HTR-8/SVneo (cell line): Measurements from ENCODE around the gene IRX6.

Source experiments
- DNase-seq: peaks from one replicate; pipeline ENCODE4 v3.0.0; 2011; ENCODE audit warnings: low spot score, mixed read lengths; ENCODE audit not compliant: insufficient read length
- FAIRE-seq: peaks from 2 replicates; lab custom pipeline; 2011; peaks lifted over from hg19 to GRCh38; lab: Jason Lieb, UNC

IRX6 gene

GRCh38 chr16:55323637-55324271 lies at the start of gene IRX6:
TSS of gene IRX6 (plus strand) at chr16:55324203. CDS start at chr16:55325092, 889 bp downstream.
- no peak for DNase-seq

GRCh38 chr16:55274391-55274790 lies 49.6 kb upstream of the IRX6 start:
- no peak for FAIRE-seq
- DNase-seq, result no peak

More at GRCh38 chr16:55323637-55324271, at the start of gene IRX6:
- FAIRE-seq, result no peak

- FAIRE-seq (no peak), DNase-seq (no peak)
These were observed 48.8 kb upstream of the IRX6 start for GRCh38 chr16:55275167-55275566.

- DNase-seq (no peak), FAIRE-seq (no peak)
These were observed 48.1 kb upstream of the IRX6 start for GRCh38 chr16:55275869-55276268.

GRCh38 chr16:55277536-55277935 lies 46.5 kb upstream of the IRX6 start:
- no peak for FAIRE-seq

GRCh38 chr16:55279598-55279997 lies 44.4 kb upstream of the IRX6 start:
- DNase-seq, result no peak
- no peak for FAIRE-seq

More at GRCh38 chr16:55277536-55277935, 46.5 kb upstream of the IRX6 start:
- no peak for DNase-seq

GRCh38 chr16:55280587-55280986 lies 43.4 kb upstream of the IRX6 start:
- DNase-seq, result no peak

GRCh38 chr16:55282441-55282840 lies 41.6 kb upstream of the IRX6 start:
- DNase-seq (no peak), FAIRE-seq (no peak)

More at GRCh38 chr16:55280587-55280986, 43.4 kb upstream of the IRX6 start:
- no peak for FAIRE-seq

GRCh38 chr16:55283812-55284717 lies 39.9 kb upstream of the IRX6 start:
- DNase-seq, result no peak

GRCh38 chr16:55284718-55285099 lies 39.3 kb upstream of the IRX6 start:
- FAIRE-seq (no peak), DNase-seq (no peak)

More at GRCh38 chr16:55283812-55284717, 39.9 kb upstream of the IRX6 start:
- no peak for FAIRE-seq

- DNase-seq, result no peak
These were observed 38.4 kb upstream of the IRX6 start for GRCh38 chr16:55285586-55285985.

GRCh38 chr16:55289353-55289752 lies 34.6 kb upstream of the IRX6 start:
- FAIRE-seq, result no peak

More at GRCh38 chr16:55285586-55285985, 38.4 kb upstream of the IRX6 start:
- FAIRE-seq, result no peak

GRCh38 chr16:55291847-55292246 lies 32.2 kb upstream of the IRX6 start:
- no peak for FAIRE-seq
- DNase-seq, result no peak

More at GRCh38 chr16:55289353-55289752, 34.6 kb upstream of the IRX6 start:
- no peak for DNase-seq

- DNase-seq, result no peak
- FAIRE-seq, result no peak
These were observed 31.5 kb upstream of the IRX6 start for GRCh38 chr16:55292491-55292890.

- FAIRE-seq (no peak), DNase-seq (no peak)
These were observed 29.9 kb upstream of the IRX6 start for GRCh38 chr16:55294129-55294528.

- FAIRE-seq (no peak), DNase-seq (no peak)
These were observed 29.1 kb upstream of the IRX6 start for GRCh38 chr16:55294931-55295342.

GRCh38 chr16:55297062-55297909 lies 26.7 kb upstream of the IRX6 start:
- DNase-seq (no peak), FAIRE-seq (no peak)

- DNase-seq, result no peak
- FAIRE-seq, result no peak
These were observed 26.0 kb upstream of the IRX6 start for GRCh38 chr16:55297910-55298479.

GRCh38 chr16:55301385-55302008 lies 22.5 kb upstream of the IRX6 start:
- FAIRE-seq (no peak), DNase-seq (no peak)
